HepG2 (cell line): ENCODE results near the gene TRIAP1. TPM values are rescaled to one million over a fixed set of nuclear protein-coding genes. Genes with fewer than 3 reads are reported as not detected.

Source experiments
- ATAC-seq: fragments of 200-7000 bp; cut with Tn5 transposase; 3 replicates; pipeline ENCODE4 v1.9.1; 2020; ENCODE audit warnings: mild to moderate bottlenecking, moderate library complexity
- BruUV-seq: library from RNA; stranded (reverse); fragments of 400-500 nt; replicated peaks from 2 replicates; lab custom pipeline; 2021; lab: Mats Ljungman, UMichigan
- CTCF ChIA-PET: fragments of 300-600 bp; formaldehyde crosslinking; extraction: SDS; loops from one replicate; lab custom pipeline; 2021; ENCODE audit warnings: low total read pairs, inconsistent platforms, low intra/inter-chr PET ratio; lab: Yijun Ruan, JAX
- POLR2A ChIA-PET: fragments of 350-600 bp; sonication (Branson Sonifier 250); formaldehyde crosslinking; loops from one replicate; lab custom pipeline; 2020; ENCODE audit warnings: antibody characterized with exemption, inconsistent platforms; lab: Yijun Ruan, JAX
- DNase-seq: peaks from one replicate; pipeline ENCODE4 v3.0.0-alpha.2; 2015; ENCODE audit warnings: low spot score
- FAIRE-seq: peaks from 3 replicates; lab custom pipeline; 2011; peaks lifted over from hg19 to GRCh38; lab: Jason Lieb, UNC
- H2AFZ ChIP-seq: one replicate; pipeline ENCODE4 v1.6.1; 2011; ENCODE audit warnings: low read length, inconsistent platforms
- H3K27ac ChIP-seq: fragments of 300-600 bp; 3 replicates; pipeline ENCODE4 v1.8.0; 2011; ENCODE audit warnings: mixed run types, mild to moderate bottlenecking, mixed read lengths, low read length, inconsistent platforms; ENCODE audit not compliant: insufficient read depth; ENCODE audit errors: extremely low read length
- H3K27me3 ChIP-seq, 2 experiments: fragments of 200-600 bp in 1 of 2; 2 replicates in 1 of 2; 3 replicates in 1 of 2; pipeline versions ENCODE4 v1.6.0 to v1.8.0; 2011; ENCODE audit warnings: low read length in 2 of 2, mild to moderate bottlenecking in 2 of 2, moderate library complexity in 2 of 2, inconsistent platforms in 1 of 2; ENCODE audit not compliant: insufficient read depth in 2 of 2, control insufficient read depth in 1 of 2
- H3K36me3 ChIP-seq, 2 experiments: fragments of 200-600 bp in 1 of 2; replicated peaks in 1 of 2; 2 replicates in 1 of 2; 3 replicates in 1 of 2; pipeline versions ENCODE4 v1.5.1 to v1.8.0; 2011; ENCODE audit warnings: low read length in 2 of 2, inconsistent platforms in 1 of 2; ENCODE audit not compliant: insufficient read depth in 2 of 2, control insufficient read depth in 1 of 2
- H3K4me1 ChIP-seq: 2 replicates; pipeline ENCODE4 v1.5.1; 2012; ENCODE audit warnings: low read length, inconsistent platforms; ENCODE audit not compliant: insufficient read depth
- H3K4me2 ChIP-seq: 2 replicates; pipeline ENCODE4 v1.6.0; 2011; ENCODE audit warnings: low read depth, low read length, inconsistent platforms
- H3K4me3 ChIP-seq, 3 experiments: fragments of 200-600 bp in 1 of 3; sonication (generic), shearing (Covaris generic) in 1 of 3; replicated peaks in 1 of 3; 2 replicates each; pipeline ENCODE4 v1.5.1; 2011 to 2016; ENCODE audit warnings: low read length in 3 of 3, inconsistent platforms in 2 of 3, low read depth in 2 of 3, mild to moderate bottlenecking in 2 of 3, control low read depth in 1 of 3, mixed read lengths in 1 of 3; ENCODE audit not compliant: insufficient read depth in 1 of 3
- H3K79me2 ChIP-seq: one replicate; pipeline ENCODE4 v1.6.1; 2011; ENCODE audit warnings: low read length, inconsistent platforms; ENCODE audit not compliant: insufficient read depth
- H3K9ac ChIP-seq: 2 replicates; pipeline ENCODE4 v1.6.0; 2011; ENCODE audit warnings: mild to moderate bottlenecking, low read depth, low read length, inconsistent platforms; ENCODE audit not compliant: insufficient read depth
- H3K9me3 ChIP-seq: 2 replicates; pipeline ENCODE4 v1.5.1; 2012; ENCODE audit warnings: mild to moderate bottlenecking, low read length
- H4K20me1 ChIP-seq: 2 replicates; pipeline ENCODE4 v1.6.0; 2011; ENCODE audit warnings: inconsistent platforms, mild to moderate bottlenecking, low read length, moderate library complexity; ENCODE audit not compliant: insufficient read depth
- CBX1 ChIP-seq: IDR thresholded peaks from one replicate; pipeline ENCODE4 v1.6.1; 2016; ENCODE audit warnings: antibody characterized with exemption, low read depth
- ESRRA ChIP-seq: sonication (generic); formaldehyde crosslinking; IDR thresholded peaks from 2 replicates; pipeline ENCODE4 v1.5.1; 2020; ENCODE audit warnings: mild to moderate bottlenecking, low read depth, missing genetic modification reagents
- ETV6 ChIP-seq: sonication (generic); formaldehyde crosslinking; conservative IDR thresholded peaks from 2 replicates; pipeline ENCODE4 v1.4.0; 2020; ENCODE audit warnings: missing genetic modification reagents
- GMEB2 ChIP-seq: IDR thresholded peaks from 2 replicates; pipeline ENCODE4 v1.6.1; 2016; ENCODE audit warnings: missing biosample characterization, missing genetic modification reagents, low read depth
- HBP1 ChIP-seq: IDR thresholded peaks from 2 replicates; pipeline ENCODE4 v1.6.1; 2016; ENCODE audit warnings: low read depth, control low read depth
- HDAC1 ChIP-seq: sonication (generic); formaldehyde crosslinking; IDR thresholded peaks from 2 replicates; pipeline ENCODE4 v1.5.1; 2020; ENCODE audit warnings: mild to moderate bottlenecking, missing genetic modification reagents
- HNF1B ChIP-seq: sonication (generic); formaldehyde crosslinking; IDR thresholded peaks from 2 replicates; pipeline ENCODE4 v1.5.1; 2020; ENCODE audit warnings: mild to moderate bottlenecking, moderate library complexity, missing genetic modification reagents
- HOXA3 ChIP-seq: sonication (generic); formaldehyde crosslinking; IDR thresholded peaks from 2 replicates; pipeline ENCODE4 v1.5.0; 2020; ENCODE audit warnings: missing genetic modification reagents
- IRF1 ChIP-seq: sonication (generic); formaldehyde crosslinking; IDR thresholded peaks from 2 replicates; pipeline ENCODE4 v1.4.0; 2020; ENCODE audit warnings: low read depth, mild to moderate bottlenecking, missing genetic modification reagents
- PHB2 ChIP-seq: fragments of 450-650 bp; IDR thresholded peaks from 2 replicates; pipeline ENCODE4 v1.6.1; 2018; ENCODE audit not compliant: partially characterized antibody
- TFDP2 ChIP-seq: sonication (generic); formaldehyde crosslinking; IDR thresholded peaks from 2 replicates; pipeline ENCODE4 v1.4.0; 2020; ENCODE audit warnings: missing genetic modification reagents
- ZBTB25 ChIP-seq: IDR thresholded peaks from 2 replicates; pipeline ENCODE4 v1.6.1; 2018; ENCODE audit warnings: missing genetic modification reagents
- ZNF225 ChIP-seq: sonication (generic); formaldehyde crosslinking; IDR thresholded peaks from 2 replicates; pipeline ENCODE4 v1.4.0; 2020; ENCODE audit warnings: mild to moderate bottlenecking, missing genetic modification reagents
- ZNF605 ChIP-seq: sonication (generic); formaldehyde crosslinking; IDR thresholded peaks from 2 replicates; pipeline ENCODE4 v1.8.0; 2022; ENCODE audit warnings: mild to moderate bottlenecking, missing genetic modification reagents
- WGBS: methylation state at CpG from one replicate; pipeline ENCODE4 v1.1.6; 2017; ENCODE audit warnings: low lambda C conversion rate; 5-methylcytosine and 5-hydroxymethylcytosine counted together
- in situ Hi-C: cut with HindIII; loops from 2 replicates; pipeline ENCODE4 v1.10.0; 2017; ENCODE audit warnings: low pct_unique_long_range_greater_than_20kb; ENCODE audit not compliant: extremely low pct_ligation_motif_present
- intact Hi-C: fragments of 100-400 bp; cut with micrococcal nuclease; formaldehyde crosslinking; loops from one replicate; pipeline ENCODE4 v1.10.0; 2022; ENCODE audit not compliant: unreplicated experiment
- polyA plus RNA-seq, 8 experiments: library from polyadenylated mRNA; depleted of rRNA in 3 of 8; stranded (reverse) in 7 of 8; unstranded in 1 of 8; fragments of >200 nt; fragmentation: Illumina TruSeq in 4 of 8; extraction: Trizol in 4 of 8; gene quantifications; 2 replicates each; pipeline versions ENCODE4 v1.2.1 to v1.2.3, GENCODE V29; 2011 to 2016; ENCODE audit warnings: low read depth in 4 of 8, missing spikeins in 1 of 8, mixed read lengths in 1 of 8; ENCODE audit not compliant: insufficient read depth in 1 of 8
- total RNA-seq, 5 experiments: library from RNA; depleted of rRNA; stranded (reverse); fragments of >200 nt; fragmentation: Illumina TruSeq; extraction: Trizol; gene quantifications; 2 replicates each; pipeline ENCODE4 v1.2.3, GENCODE V29; 2016; ENCODE audit warnings: low read depth in 1 of 5

TRIAP1 gene
- total and polyA plus RNA-seq, 2 of the 13 experiments (the other 11 are each of a cell fraction or from before 2014, with no cell fraction given), result 55.0 to 117 TPM

- no TSS peak for BruUV-seq
- peaks cover 31% of the 10 kb centered on the region for H3K4me1 ChIP-seq
- peak within 1 kb of the TSS; percentile 90 for H3K4me2 ChIP-seq
- peaks cover 6 to 12% of the 10 kb centered on the region in 2 experiments; a peak in 3 of 5 replicates for H3K36me3 ChIP-seq
- peak within 1 kb of the TSS; percentile 52 for H3K27ac ChIP-seq
- H3K79me2 ChIP-seq, result peaks cover 21% of the 10 kb centered on the region
- POLR2A ChIA-PET, result interaction anchor here (0.7 to 1.5 kb wide), 12 partner anchors 8 to 237 kb away, joined by 3 to 8 read pairs (median 4); partner anchors contain the start of genes RNU4-2, RPLP0 and SIRT4
- H2AFZ ChIP-seq, result peak within 1 kb of the TSS; percentile 99
- CTCF ChIA-PET, result interaction anchor here (1.0 kb wide), 1 partner anchor 82 kb away, joined by 3 read pairs; no protein-coding TSS in a partner anchor
- peak; percentile 88 for FAIRE-seq
- no peaks in the 10 kb centered on the region; a peak in 1 of 5 replicates for H3K27me3 ChIP-seq
- in situ Hi-C loops, result loop anchor here (10.0 kb wide), 1 partner anchor 113 kb away; the partner anchor contains the start of gene PLA2G1B
- peak within 1 kb of the TSS; percentile 85 to 96 (median 90) for H3K4me3 ChIP-seq
- DNase-seq, result peak; percentile 99
- ATAC-seq, result peak; percentile 97
- peak within 1 kb of the TSS; percentile 79 for H3K9ac ChIP-seq
- peaks cover 16% of the 10 kb centered on the region; the same call in 1 of the 2 replicates for H4K20me1 ChIP-seq
- WGBS, result 0% methylated on average over 19 of the region's 59 CpGs
- no peaks in the 10 kb centered on the region for H3K9me3 ChIP-seq
- intact Hi-C loops, result loop anchor here (2.0 to 10.0 kb wide), 2 partner anchors 29 to 113 kb away; partner anchors contain the start of gene PLA2G1B
- TF ChIP-seq HBP1 (CRISPR knock-in tag) (0 out of 2 replicates have a peak, but pooled peaks have one; percentile 45), HNF1B (CRISPR knock-in tag) (peak; percentile 3; the same call in 1 of the 2 replicates), GMEB2 (CRISPR knock-in tag) (no peak), ZBTB25 (CRISPR knock-in tag) (peak; percentile 40; the same call in 1 of the 2 replicates), HDAC1 (CRISPR knock-in tag) (peak; percentile 77), HOXA3 (peak; percentile 95), PHB2 (no peak), ESRRA (CRISPR knock-in tag) (peak; percentile 68; the same call in 1 of the 2 replicates), ETV6 (0 out of 2 replicates have a peak, but pooled peaks have one; percentile 52), CBX1 (no peak), TFDP2 (CRISPR knock-in tag) (peak; percentile 69), ZNF225 (CRISPR knock-in tag) (0 out of 2 replicates have a peak, but pooled peaks have one; percentile 47), ZNF605 (CRISPR knock-in tag) (peak; percentile 69; the same call in 1 of the 2 replicates), IRF1 (CRISPR knock-in tag) (no peak)
These were observed 8.3 kb downstream of the TRIAP1 start, which contains the start of gene COX6A1 for GRCh38 chr12:120437735-120438494. COX6A1 (plus strand) TSS chr12:120438113; CDS start chr12:120438127, 14 bp downstream.
